Activated CD4-positive, alpha-beta T cell treated with anti-CD3 and anti-CD28 coated beads, Interleukin-2, amount 50 U/mL, for 4 hours (primary cell): ENCODE measurements around the gene PPIG.
"Not testable (repeated sequence)": the region's sequence is repeated elsewhere in the genome, so short reads cannot be mapped to it uniquely, and the experiment has no call there.

ENCODE experiments used
- DNase-seq, 2 experiments: peaks; one replicate each; pipeline ENCODE4 v3.0.0-alpha.2; 2020

PPIG gene

DNA sequence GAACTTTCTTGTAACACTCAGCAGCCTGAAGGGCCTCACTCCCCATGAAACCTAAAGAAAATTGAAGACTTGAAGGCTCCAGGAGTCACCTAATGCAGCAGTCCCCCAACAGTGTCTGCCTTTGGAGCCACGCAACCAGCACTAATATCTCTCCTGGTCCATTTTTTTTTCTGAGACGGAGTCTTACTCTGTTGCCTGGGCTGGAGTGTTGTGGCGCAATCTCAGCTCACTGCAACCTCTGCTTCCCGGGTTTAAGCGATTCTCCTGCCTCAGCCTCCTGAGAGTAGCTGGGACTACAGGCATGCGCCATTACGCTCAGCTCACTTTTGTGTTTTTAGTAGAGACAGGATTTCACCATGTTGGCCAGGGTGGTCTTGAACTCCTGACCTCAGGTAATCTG lies 12.4 kb downstream of the PPIG start:
- not testable (repeated sequence) for DNase-seq

GRCh38 chr2:169598982-169599381 lies 14.8 kb downstream of the PPIG start:
- DNase-seq, result no peak

GRCh38 chr2:169599568-169599967 lies 15.4 kb downstream of the PPIG start:
- DNase-seq, result no peak

DNA sequence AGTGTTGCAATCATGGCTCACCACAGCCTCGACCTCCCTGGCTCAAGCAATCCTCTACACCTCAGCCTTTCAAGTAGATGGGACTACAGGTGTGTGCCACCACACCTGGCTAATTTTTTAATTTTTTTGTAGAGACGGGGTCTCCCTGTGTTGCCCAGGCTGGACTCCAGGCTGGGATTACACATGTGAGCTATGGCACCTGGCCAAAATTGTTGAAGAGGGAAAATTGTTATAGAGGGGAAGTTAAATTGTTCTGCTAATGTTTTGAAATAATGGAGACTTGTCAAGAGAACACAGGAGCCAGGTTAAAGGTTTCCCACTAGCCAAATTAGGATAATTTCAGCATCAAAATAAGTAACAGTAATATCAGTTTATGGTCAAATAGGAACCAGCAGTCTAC lies 25.1 kb downstream of the PPIG start:
- DNase-seq, result no peak

DNA sequence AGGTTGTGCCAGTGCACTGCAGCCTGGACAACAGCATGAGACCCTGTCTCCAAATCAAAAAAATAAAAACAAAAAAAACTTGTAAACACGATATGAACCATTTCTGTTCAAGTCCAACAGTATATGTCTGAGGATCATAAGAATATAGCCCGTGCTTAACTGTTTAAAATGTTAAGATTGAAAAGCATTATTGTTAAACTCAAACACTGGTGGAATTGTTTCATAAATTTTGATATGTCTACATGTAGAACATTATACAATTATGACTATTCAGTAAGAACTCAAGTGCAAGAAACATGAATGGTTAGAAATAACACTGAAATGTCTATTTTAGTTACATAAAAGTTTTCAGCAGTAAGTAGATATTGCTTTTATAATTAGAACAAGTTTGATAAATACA lies 29.7 kb downstream of the PPIG start:
- no peak for DNase-seq

- DNase-seq, result not testable (repeated sequence)
Measured at GRCh38 chr2:169615982-169616381, 31.8 kb downstream of the PPIG start.

GRCh38 chr2:169619946-169620345 lies 35.8 kb downstream of the PPIG start:
- no peak for DNase-seq

DNA sequence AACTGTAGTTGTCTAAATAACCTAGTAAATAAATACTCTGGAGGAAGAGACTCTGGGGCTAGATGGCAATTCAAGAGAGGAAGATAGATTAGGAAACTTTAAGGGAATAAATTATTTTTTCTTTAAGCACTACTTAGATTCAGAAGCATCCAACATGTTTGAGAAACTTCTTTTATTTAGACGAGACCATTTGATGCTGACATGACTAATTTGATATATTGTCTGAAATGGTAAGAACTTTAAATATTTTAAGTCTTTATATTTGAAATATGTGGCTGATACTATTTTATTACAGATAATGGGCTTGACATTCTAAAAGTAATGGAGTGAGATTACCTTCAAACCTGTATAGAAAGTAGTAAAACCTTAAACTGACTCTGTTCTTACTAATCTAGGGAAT lies 36.4 kb downstream of the PPIG start:
- DNase-seq, result no peak

- DNase-seq, result no peak
Measured at GRCh38 chr2:169623235-169623634, 39.1 kb downstream of the PPIG start.

- no peak for DNase-seq
Measured at GRCh38 chr2:169625781-169626180, 41.6 kb downstream of the PPIG start.

DNA sequence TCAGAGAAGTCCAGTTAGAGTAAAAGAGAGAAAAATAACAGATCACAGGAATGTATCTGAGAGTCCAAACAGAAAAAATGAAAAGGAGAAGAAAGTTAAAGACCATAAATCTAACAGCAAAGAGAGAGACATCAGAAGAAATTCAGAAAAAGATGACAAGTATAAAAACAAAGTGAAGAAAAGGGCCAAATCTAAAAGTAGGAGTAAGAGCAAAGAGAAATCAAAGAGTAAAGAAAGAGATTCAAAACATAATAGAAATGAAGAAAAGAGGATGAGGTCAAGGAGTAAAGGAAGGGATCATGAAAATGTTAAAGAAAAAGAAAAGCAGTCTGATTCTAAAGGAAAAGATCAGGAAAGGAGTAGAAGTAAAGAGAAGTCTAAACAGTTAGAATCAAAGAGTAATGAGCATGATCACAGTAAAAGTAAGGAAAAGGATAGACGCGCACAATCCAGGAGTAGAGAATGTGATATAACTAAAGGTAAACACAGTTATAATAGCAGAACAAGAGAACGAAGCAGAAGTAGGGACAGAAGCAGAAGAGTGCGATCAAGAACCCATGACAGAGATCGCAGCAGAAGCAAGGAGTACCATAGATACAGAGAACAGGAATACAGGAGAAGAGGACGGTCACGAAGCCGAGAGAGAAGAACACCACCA lies 52.4 kb downstream of the PPIG start:
- no peak for DNase-seq

DNA sequence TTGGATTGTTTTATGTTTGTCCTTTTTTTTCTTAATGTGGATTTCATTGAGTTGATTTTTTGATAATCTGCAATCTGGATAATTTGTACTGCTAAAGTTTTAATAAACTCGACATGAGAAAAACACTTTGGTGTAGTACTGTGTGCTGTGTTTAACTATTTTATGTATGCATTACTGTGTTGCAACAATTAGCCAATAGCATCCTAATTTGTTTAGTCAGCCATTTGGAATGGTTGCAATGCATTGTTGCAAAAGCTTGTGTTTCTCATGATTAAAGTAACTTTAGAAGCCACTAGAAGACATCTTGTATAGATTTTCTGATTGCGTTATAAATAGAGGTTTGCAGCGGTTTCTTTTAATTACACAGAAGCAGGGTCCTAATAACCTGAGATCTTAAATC lies 53.5 kb downstream of the PPIG start:
- DNase-seq, result no peak

- no peak for DNase-seq
Measured at GRCh38 chr2:169640104-169640503, 56.0 kb downstream of the PPIG start.

DNA sequence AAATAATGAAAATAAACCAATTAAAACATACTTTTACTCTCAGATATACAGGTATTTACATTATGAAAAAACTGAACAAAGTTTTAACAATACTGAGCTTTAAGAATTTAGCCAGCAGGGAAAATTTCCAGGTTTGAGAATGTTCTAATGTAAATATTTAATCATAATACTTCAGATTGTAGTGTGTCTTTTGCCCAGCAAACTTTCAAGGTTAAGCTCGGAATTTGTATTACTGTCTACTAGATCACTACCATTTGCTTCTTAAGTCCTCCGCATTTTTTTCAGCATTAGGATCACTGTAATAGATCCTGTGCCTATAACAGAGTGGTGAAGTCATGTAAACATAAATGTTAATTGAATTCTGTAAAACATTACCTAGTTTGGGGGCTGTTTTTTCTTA lies 57.3 kb downstream of the PPIG start:
- DNase-seq, result no peak

- DNase-seq, result no peak
Measured at GRCh38 chr2:169644173-169644572, 60.0 kb downstream of the PPIG start.

DNA sequence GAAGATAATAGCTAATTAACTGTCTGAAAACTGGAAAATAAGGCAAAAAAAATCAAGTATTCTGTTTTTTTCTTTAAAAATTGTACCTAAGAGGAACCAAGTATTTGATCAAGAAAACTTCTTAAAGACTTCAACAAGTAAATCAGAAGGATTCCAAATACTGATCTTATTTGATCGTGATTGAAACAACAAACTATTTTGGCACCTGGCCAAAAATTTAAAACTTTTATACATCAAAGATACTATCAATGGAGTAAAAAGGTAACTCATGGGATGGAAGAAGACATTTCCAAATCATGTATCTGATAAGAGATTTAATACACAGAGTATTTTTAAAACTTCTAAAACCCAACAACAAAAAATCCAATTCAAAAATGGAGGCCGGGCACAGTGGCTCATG lies 63.3 kb downstream of the PPIG start:
- no peak for DNase-seq

GRCh38 chr2:169649278-169649677 lies 65.1 kb downstream of the PPIG start:
- no peak for DNase-seq

- DNase-seq, result no peak
Measured at GRCh38 chr2:169653636-169654035, 69.5 kb downstream of the PPIG start.

DNA sequence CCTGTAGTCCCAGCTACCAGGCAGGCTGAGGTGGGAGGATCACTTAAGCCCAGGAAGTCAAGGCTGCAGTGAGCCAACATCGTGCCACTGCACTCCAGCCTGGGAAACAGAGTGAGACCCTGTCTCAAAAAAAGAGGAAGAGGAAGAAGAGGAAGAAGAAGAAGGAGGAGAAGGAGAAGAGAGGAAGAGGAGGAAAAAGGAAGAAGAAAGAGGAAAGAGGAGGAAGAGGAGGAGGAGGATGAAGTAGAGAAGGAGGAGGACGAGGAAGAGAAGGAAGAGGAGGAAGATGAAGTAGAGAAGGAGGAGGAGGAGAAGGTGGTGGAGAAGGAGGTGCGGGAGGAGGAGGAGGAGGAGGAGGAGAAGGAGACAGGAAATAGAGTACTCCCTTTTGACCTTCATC lies 72.0 kb downstream of the PPIG start:
- DNase-seq, result no peak

GRCh38 chr2:169658877-169659276 lies 74.7 kb downstream of the PPIG start:
- no peak for DNase-seq

- DNase-seq, result no peak
Measured at GRCh38 chr2:169659320-169659719, 75.2 kb downstream of the PPIG start.

GRCh38 chr2:169661265-169661664 lies 77.1 kb downstream of the PPIG start:
- DNase-seq, result no peak

GRCh38 chr2:169662744-169663143 lies 78.6 kb downstream of the PPIG start:
- DNase-seq, result no peak

DNA sequence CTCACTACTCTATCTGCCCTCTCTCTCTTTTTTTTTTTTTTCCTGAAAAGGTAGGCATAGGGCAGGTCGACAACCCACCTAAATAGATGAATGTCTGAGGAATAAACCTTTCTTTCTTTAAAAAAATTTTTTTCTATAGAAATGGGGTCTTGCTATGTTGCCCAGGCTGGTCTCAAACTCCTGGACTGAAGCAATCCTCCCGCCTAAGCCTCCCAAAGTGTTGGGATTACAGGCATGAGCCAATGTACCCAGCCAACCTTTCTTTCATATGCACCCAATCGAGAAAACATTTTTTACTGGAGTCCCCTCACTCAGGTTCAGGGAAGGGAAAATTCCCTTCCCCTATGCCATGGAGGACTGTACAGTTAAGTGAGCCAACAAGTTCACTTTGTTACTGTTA lies 79.1 kb downstream of the PPIG start:
- DNase-seq, result no peak

DNA sequence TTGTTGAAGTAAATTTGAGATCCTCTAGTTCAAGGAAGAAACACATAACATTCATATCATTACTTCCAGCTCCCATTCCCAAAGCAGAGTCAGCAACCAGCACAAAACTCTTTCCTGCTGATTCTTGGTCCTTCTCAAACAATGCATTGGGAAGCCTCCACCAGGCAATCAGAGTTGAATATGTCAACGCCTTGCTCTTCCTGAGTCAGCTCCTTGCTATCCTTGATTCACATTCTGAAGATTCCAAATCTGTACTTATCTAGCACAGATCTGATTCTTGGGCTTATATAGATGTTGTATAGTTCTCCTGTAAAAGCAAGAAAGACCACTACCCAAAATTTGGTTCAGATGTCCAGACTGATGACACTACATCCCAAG lies 80.4 kb downstream of the PPIG start:
- no peak for DNase-seq
